Neuron (in vitro differentiated cells): ENCODE data around the gene ADAMTS2.

Experiments used
- H2AFZ ChIP-seq: one replicate; pipeline ENCODE4 v1.6.1; 2013; ENCODE audit warnings: low read depth, mild to moderate bottlenecking, inconsistent platforms, low read length, moderate library complexity
- H3K27me3 ChIP-seq: one replicate; pipeline ENCODE4 v1.6.1; 2013; ENCODE audit warnings: low read length; ENCODE audit not compliant: insufficient read depth
- H3K36me3 ChIP-seq: one replicate; pipeline ENCODE4 v1.6.1; 2013; ENCODE audit warnings: low read length; ENCODE audit not compliant: insufficient read depth
- H3K4me1 ChIP-seq: one replicate; pipeline ENCODE4 v1.6.1; 2013; ENCODE audit warnings: low read length; ENCODE audit not compliant: insufficient read depth
- H3K4me3 ChIP-seq: 2 replicates; pipeline ENCODE4 v1.5.1; 2013; ENCODE audit warnings: mild to moderate bottlenecking, low read length, moderate library complexity
- H3K9me3 ChIP-seq: one replicate; pipeline ENCODE4 v1.6.1; 2013; ENCODE audit warnings: low read length

ADAMTS2 gene

DNA sequence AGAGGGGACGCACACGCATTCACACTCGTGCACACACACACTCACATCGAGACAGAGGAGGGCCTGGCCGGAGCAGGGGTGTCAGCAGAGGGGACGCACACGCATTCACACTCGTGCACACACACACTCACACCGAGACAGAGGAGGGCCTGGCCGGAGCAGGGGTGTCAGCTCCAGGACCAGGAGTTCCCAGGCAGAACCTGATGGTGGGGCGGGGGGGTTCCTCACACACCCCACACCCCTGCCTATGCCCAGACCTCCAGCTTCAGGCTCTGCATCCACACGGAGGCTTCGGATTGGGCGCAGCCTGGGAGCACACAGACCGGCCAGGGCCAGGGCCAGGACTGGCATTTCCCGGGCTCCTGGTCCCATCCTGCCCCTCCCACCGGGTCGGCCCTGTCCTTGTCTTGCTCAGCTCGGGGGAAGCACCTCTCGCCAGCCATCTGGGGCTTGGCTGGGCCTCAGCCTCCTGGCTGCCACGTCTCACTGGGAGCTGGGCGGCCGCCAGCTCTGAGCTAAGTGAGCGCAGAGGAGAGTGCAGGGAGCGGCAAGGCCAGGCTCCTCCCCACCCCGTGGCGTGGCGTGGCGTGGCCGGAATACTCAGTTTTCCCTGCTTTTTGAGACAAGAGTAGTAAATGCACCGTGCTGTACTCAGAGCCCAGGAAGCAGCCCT, 31.3 kb downstream of the ADAMTS2 start:
- Histone ChIP-seq H2AFZ (no peak overlapping the region), H3K36me3 (no peaks in the 10 kb centered on the region), H3K9me3 (no peaks in the 10 kb centered on the region), H3K4me1 (no peaks in the 10 kb centered on the region), H3K27me3 (no peaks in the 10 kb centered on the region), H3K4me3 (no peak overlapping the region)

DNA sequence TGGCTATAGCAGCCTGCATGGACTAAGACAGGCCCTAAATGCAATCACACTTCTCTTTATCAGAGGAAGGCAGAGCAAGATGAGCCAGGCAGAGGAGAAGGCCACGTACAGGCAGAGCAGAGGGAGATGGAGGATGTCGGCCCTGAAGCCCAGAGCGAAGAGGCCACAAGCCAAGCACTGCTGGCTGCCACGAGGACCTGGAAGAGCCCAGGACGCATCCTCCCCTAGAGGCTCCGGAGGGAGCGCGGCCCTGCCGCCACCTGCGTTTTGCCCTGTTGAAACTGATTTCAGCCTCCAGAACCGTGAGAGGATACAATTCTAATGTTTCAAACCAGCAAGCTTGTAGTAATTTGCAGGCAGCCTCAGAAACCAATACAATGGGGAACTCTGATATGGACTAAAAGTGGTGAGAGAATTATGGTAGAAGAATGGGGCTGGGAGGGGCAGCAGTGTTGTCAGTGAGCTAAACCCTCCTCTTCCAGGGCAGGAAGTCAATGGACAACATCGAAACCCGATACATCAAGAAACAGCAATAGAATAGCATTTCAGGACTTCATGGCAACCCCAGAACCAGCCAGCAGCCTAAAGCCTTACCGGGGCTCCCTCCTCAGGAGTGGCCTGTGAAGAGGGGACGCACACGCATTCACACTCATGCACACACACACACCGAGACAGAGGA, 32.6 kb downstream of the ADAMTS2 start:
- H3K27me3 ChIP-seq = no peaks in the 10 kb centered on the region
- H3K9me3 ChIP-seq = no peaks in the 10 kb centered on the region
- no peak overlapping the region for H2AFZ ChIP-seq
- no peaks in the 10 kb centered on the region for H3K36me3 ChIP-seq
- H3K4me3 ChIP-seq = no peak overlapping the region
- H3K4me1 ChIP-seq = no peaks in the 10 kb centered on the region

DNA sequence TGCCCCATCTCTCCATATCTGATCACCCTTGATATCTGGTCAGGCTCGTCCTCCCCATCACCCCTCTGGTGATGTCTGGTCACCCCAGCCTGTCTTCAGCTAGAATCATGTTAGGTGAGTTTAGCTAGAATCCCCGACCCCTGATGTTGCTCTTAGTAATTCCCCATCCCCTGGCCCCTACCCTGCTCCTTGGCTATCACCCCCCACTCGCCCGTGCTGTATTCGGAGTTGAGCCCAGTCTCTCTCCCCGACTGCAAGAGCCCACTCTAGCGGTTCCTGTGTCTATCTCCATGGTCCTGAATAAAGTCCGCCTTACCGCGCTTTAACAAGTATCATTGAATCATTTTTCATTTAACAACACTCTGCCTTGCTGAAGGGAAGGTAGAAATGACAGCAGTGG, 33.7 kb downstream of the ADAMTS2 start:
- no peaks in the 10 kb centered on the region for H3K4me1 ChIP-seq
- no peaks in the 10 kb centered on the region for H3K9me3 ChIP-seq
- H3K27me3 ChIP-seq = no peaks in the 10 kb centered on the region
- H3K36me3 ChIP-seq = no peaks in the 10 kb centered on the region
- no peak overlapping the region for H3K4me3 ChIP-seq
- H2AFZ ChIP-seq = no peak overlapping the region

DNA sequence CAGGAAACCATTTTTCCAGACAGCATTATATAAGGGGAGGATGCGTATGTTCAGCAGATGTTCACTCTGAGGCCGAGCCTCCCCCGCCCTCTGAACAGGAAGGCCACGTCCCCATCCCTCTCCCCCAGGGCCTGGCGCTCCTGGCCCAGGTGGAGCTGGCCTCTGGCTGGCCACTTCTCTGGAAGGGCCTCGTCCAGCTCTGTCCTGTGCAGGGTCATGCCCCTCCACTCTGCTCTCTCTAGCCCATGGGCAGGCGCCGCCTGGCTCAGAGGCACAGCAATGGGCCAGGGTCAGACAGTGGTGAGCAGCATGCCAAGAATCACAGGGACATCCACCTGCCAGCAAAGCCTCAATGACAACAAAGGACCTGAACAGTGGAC, 34.2 kb downstream of the ADAMTS2 start:
- Histone ChIP-seq H3K27me3 (no peaks in the 10 kb centered on the region), H2AFZ (no peak overlapping the region), H3K36me3 (no peaks in the 10 kb centered on the region), H3K4me1 (no peaks in the 10 kb centered on the region), H3K9me3 (no peaks in the 10 kb centered on the region), H3K4me3 (no peak overlapping the region)

DNA sequence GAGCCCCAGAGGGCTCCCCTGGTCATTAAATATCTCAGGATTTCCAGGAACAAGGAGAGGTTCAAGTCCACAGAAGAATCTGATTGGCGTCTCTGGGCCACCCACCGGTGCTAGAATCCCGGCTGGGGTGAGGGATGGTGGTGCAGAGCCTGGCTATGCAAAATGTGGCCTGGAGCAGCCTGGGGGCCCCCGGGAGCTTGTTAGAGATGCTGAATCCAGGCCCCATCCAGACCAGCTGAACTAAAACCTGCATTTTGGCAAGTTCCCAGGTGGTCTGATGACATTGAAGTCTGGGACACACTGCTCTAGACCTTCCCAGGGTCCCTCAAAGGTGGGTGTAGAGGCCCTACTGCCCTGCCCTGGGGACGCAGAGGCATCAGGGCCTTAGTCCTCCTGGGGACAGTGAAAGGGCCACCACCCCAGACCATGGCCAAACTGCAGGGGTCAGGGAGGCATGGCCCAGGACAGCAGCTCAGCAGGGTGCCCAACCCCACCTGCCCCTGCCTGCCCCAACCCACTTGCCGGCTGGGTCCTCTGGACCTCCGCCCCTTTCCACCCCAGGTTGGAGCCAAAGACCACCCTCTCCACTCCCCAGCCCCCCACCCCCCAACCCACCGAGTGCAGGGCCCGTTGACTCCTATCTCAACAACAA, 34.7 kb downstream of the ADAMTS2 start:
- Histone ChIP-seq H3K4me3 (no peak overlapping the region), H3K9me3 (no peaks in the 10 kb centered on the region), H2AFZ (no peak overlapping the region), H3K36me3 (no peaks in the 10 kb centered on the region), H3K27me3 (no peaks in the 10 kb centered on the region), H3K4me1 (no peaks in the 10 kb centered on the region)

DNA sequence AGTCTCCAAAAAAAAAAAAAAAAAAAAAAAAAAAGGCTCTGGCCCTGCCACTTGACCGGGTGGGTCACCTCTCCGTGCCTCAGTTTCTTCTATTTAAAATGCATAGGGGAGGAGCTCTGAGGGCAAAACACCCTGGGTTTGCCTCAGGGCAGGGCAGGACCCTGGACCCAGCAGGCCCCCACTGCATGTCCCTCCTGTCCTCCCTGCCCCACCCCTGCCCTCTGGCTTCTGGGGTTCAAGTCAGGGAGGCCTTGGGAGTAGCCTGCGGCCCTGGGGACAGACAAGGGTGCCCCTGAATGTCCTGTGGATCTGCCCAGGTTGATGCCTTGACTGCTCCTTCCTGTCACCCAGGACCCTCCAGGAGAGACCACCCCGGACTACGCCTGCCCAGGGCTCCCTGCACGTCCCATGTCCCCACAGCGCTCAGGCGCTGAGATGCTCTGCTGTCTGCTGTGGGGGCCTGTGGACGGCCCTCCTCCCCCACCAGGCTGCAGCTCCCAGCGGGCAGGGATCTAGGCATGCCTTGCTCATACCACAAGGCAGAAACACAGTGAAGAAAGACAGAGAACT, 35.4 kb downstream of the ADAMTS2 start:
- no peaks in the 10 kb centered on the region for H3K36me3 ChIP-seq
- no peak overlapping the region for H3K4me3 ChIP-seq
- H2AFZ ChIP-seq = no peak overlapping the region
- no peaks in the 10 kb centered on the region for H3K27me3 ChIP-seq
- H3K9me3 ChIP-seq = no peaks in the 10 kb centered on the region
- no peaks in the 10 kb centered on the region for H3K4me1 ChIP-seq

DNA sequence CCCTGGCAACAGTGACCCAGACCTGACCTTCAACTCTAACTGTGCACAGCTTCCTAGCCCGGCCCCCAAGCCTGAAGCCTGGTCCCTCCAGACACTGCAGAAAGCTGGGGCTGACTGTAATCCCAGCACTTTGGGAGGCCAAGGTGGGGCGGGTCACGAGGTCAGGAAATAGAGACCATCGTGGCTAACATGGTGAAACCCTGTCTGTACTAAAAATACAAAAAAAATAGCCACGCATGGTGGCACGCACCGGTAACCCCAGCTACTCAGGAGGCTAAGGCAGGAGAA, 35.9 kb downstream of the ADAMTS2 start:
- Histone ChIP-seq H3K4me1 (no peaks in the 10 kb centered on the region), H3K4me3 (no peak overlapping the region), H2AFZ (no peak overlapping the region), H3K27me3 (no peaks in the 10 kb centered on the region), H3K36me3 (no peaks in the 10 kb centered on the region), H3K9me3 (no peaks in the 10 kb centered on the region)

DNA sequence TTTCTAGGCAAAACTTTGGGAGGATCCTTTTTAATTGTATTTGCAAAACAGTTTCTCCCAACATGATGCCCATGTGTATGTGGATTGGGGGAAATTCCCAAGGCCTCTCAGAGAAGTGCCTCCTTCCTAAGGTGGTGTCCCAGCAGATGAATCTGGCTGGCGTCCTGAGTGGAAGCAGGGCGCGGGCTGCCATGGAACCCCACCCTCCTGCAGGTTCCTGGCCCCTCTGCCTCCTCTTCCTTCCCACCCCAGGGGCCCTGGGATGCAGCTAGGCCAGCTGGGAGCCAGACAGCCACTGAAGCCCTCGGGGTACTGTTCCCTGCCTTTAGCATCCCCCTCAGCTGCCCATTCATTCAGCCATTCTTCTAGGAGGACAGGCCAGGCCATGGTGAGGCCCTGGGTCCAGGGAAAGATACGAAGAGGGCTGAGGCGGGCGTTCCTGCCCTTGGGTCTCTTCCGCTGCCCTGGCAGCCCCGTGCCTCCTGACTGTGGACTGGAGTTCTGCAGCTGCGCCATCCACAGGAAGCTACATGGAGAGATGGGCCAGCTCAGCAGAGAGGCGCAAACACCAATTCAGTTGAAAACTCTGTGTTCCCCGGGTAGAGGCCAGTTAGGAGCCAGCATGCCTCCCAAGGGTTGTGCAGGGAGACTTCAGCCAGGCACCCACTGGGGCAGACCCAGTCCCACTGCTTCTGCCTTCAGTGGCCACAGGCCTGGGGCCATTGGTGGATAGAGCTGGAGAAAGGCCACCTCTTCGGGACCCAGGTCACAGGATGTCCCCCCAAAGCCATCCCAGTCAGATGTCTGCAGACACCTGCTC, 36.5 kb downstream of the ADAMTS2 start:
- H3K9me3 ChIP-seq = no peaks in the 10 kb centered on the region

DNA sequence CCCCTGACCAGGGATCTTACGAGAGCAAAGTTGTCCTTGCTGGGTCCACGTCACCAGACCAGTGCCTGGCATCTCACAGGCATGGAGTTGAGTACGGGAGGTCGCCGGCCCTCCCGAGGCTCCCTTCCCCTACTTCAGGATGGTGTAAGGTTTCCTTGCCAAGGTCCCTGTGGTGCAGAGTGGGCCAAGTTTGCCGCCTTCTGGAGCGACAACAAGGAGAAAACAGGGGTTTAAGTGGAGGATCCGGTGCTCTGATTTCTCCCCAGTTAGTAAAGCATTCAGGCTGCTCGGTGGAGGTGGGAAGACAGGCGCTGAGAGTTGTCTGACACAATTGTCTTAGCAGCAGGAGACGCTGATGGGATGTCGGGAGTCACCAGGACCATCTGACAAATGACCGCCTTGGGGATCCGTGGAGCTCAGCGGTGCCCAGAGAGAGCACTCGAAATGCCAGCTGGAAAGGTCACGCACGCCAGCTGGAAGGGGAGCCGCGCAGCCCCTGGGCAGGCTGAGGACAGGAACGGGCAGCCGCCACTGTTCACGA, 37.3 kb downstream of the ADAMTS2 start:
- no peaks in the 10 kb centered on the region for H3K36me3 ChIP-seq
- H3K4me3 ChIP-seq = no peak overlapping the region
- no peaks in the 10 kb centered on the region for H3K9me3 ChIP-seq
- H2AFZ ChIP-seq = no peak overlapping the region
- no peaks in the 10 kb centered on the region for H3K4me1 ChIP-seq
- no peaks in the 10 kb centered on the region for H3K27me3 ChIP-seq

More for the DNA sequence above, 36.5 kb downstream of the ADAMTS2 start:
- Histone ChIP-seq H3K4me3 (no peak overlapping the region), H3K4me1 (no peaks in the 10 kb centered on the region), H2AFZ (no peak overlapping the region), H3K36me3 (no peaks in the 10 kb centered on the region), H3K27me3 (no peaks in the 10 kb centered on the region)

DNA sequence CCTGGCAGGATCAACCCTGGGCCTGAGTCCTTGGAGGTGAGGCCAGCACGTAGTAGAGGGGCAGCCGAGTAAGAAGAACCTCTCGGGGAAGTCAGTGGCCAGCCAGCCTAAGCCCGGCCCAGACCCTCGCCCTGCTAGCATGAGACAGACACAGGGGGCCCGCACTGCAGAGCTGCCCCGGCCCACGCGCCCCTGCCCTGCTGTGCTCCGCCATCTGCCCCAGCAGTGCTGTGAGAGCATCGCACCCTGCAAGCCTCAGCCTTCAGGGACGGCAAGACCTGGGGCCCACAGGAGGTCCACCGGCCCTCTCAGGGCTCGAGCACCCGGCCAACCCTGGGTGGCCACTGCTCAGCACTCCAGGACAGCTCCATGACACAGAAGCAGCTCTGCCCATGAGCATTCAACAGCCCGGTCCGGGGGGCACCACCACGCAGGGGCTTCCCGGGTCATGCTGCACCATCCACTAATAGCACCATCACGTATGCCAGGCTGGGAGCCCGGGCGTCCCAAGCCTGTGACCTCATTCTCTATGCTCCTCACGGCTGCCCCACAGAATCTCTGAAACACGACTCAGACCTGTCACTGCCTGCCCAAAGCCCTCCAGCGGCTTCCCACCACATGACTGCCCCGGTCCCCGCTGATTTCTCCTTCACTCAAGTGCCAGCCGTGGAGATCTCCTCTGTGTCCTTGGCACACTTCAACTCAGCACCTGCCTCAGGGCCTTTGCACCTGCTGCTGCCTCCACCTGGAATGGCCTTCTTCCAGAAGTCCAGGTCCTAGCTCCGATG, 38.1 kb downstream of the ADAMTS2 start:
- H2AFZ ChIP-seq = no peak overlapping the region

DNA sequence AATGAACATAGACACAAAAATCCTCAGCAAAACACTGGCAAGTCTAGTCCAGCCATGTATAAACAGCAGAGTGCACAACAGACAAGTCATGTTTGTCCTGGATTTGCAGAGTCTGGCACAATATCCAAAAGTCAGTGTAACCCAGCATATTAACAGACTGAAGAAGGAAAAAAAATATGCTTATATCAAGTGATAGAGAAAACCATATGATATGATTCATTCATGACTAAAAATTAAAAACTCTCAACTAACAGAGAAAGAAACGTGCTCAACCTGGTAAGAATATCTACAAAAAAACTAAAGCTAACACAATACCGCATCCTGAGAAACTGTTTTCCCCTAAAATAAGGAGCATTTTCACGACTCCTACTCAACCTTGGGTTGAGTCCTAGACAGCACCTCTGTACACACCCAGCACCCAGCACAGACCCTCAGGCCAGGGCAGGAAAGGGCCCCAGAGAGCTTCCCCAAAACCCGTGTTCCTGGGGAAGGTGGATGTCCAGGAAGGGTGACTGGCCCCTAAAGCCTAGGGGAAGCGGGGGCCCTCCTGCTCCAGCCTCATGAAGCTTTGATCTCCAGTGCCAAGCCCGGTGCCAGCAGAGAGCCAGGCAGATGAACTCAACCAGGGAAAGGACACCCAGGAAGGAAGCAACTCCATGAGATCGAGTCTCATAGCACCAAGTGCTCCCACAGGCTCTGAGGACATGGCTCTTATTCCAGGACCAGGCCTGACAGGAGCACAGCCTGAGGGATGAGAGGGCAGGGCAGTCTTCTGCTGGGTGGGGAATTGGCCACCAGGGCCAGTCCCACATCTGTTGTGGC, 38.9 kb downstream of the ADAMTS2 start:
- Histone ChIP-seq H3K36me3 (no peaks in the 10 kb centered on the region), H3K9me3 (no peaks in the 10 kb centered on the region), H3K27me3 (no peaks in the 10 kb centered on the region), H3K4me3 (no peak overlapping the region), H2AFZ (no peak overlapping the region), H3K4me1 (no peaks in the 10 kb centered on the region)

More for the DNA sequence above, 38.1 kb downstream of the ADAMTS2 start:
- no peaks in the 10 kb centered on the region for H3K36me3 ChIP-seq
- H3K9me3 ChIP-seq = no peaks in the 10 kb centered on the region
- no peaks in the 10 kb centered on the region for H3K4me1 ChIP-seq
- H3K27me3 ChIP-seq = no peaks in the 10 kb centered on the region
- no peak overlapping the region for H3K4me3 ChIP-seq
